ENCODE results near the gene CCZ1.
"Not testable (repeated sequence)": the region's sequence is repeated elsewhere in the genome, so short reads cannot be mapped to it uniquely, and the experiment has no call there.

Gene CCZ1

GRCh38 chr7:5898480-5899224 lies at the start of gene CCZ1:
Gene CCZ1 (plus strand): TSS chr7:5898733. CDS start chr7:5898800, 67 bp downstream.
- DNase-seq (ENCODE audit: low read depth), result peak; percentile 29

DNA sequence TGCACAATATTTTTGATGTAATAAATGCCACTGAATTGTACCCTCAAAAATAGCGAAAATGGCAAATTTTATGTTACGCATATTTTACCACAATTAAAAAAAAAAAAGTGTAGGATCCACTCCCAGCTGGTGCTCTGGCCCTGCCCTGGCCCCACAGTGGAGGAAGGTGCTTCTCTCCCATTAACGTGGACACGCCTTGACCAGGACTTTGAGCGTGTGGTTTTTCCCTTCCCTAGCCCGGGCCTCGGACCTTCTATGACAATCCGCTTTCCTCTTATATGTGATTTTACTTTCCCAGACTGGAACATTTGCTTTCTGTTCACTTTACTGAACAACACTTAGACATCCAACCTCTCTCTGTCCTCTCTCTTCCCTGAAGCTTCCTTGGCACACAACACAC lies 47.6 kb upstream of the CCZ1 start:
- DNase-seq (ENCODE audit: low read depth), result no peak

- DNase-seq (ENCODE audit: low read depth), result no peak
Measured at GRCh38 chr7:5854738-5855137, 43.8 kb upstream of the CCZ1 start.

DNA sequence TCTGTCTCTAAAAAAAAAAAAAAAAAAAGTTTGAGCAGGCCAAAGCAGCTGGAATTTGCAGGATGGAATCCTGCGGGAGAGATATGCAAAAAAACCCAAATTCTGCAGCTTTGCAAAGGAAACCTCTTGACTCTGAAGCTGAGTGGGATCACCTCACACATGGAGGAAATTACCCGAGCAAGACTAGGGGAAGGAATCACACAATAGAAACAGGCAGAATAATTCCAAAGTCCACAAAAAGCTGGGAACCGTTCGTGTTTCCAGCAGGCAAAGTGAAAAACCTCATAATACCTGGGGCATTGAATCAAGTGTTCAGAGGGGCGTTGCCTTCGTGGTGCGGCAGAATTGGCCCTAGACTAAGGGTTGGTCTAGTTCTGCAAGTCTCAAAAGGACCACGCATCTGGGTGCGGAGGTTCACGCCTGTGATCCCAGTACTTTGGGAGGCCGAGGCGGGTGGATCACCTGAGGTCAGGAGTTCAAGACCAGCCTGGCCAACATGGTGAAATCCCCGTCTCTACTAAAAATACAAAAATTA lies 41.4 kb upstream of the CCZ1 start:
- DNase-seq (ENCODE audit: low read depth), result not testable (repeated sequence)

- DNase-seq (ENCODE audit: low read depth), result not testable (repeated sequence)
Measured at GRCh38 chr7:5858494-5858893, 40.0 kb upstream of the CCZ1 start.

GRCh38 chr7:5861281-5861680 lies 37.3 kb upstream of the CCZ1 start:
- DNase-seq (ENCODE audit: low read depth), result not testable (repeated sequence)

DNA sequence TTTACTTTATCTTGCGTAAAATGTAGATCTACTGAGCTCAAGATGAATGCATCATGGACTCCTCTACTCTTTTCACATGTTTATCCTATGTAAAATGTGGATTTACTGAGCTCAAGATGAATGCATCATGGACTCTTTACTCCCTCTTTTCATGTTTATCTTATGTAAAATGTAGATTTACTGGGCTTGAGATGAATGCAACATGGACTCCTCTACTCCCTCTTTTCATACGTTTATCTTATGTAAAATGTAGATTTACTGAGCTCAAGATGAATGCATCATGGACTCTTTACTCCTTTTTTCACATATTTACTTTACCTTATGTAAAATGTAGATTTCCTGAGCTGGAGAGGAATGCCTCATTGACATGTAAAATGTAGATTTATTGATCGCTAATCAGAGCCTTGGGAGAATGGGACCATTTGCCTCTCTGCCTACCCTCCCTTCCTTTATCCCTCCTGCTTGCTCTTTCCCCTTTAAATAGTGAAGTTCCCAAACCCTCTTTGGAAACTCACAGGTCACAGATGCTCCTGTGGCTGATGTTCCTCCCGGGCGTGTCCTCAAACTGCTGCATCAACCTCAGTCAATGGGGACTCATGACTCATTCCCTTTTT lies 35.7 kb upstream of the CCZ1 start:
- not testable (repeated sequence) for DNase-seq (ENCODE audit: low read depth)

DNA sequence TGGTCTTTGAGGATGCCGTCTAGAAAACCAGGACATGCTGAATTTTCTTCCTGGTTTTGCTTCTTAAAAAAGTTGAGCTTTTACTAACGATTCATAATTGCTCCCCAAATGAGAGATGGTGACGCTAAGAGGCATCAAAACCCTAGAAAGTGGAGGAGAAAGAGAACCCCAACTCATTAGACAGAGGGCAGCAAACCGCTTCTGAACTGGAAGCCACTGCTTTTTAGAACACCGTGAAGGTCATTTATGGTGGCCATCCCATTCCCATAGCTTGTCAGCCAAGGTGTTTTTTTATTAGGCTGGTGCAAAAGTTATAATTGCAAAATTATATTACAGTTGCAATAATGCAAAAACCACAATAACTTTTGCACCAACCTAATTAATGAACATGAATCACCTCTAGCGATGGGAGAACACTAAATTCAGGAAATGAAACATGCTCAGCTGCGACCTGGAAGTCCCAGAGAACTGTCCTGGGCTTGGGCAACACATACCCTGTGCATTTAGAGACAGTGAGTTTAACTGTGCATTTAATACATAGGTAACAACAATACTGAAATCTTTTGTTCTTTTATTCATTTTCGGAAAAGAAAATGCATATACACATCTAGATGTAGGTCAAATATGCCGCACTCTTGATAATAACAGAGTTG lies 33.1 kb upstream of the CCZ1 start:
- DNase-seq (ENCODE audit: low read depth), result not testable (repeated sequence)

DNA sequence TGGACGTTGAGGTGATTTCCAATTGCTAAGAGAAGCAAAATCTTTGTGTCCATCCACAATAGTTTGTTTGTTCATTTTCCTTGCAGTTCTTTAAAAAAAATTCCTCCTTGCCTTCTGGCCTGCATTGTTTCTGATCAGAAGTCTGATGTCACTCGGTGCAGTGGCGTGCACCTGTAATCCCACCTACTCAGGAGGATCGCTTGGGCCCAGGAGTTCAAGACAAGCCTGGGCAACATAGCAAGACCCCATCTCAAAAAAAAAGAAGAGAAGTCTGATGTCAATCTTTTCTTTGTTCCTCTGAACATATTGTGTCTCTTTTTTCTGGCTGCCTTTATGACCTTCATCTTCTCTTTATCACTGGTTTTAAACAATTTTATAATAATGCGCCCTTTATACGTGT lies 31.5 kb upstream of the CCZ1 start:
- no peak for DNase-seq (ENCODE audit: low read depth)

DNA sequence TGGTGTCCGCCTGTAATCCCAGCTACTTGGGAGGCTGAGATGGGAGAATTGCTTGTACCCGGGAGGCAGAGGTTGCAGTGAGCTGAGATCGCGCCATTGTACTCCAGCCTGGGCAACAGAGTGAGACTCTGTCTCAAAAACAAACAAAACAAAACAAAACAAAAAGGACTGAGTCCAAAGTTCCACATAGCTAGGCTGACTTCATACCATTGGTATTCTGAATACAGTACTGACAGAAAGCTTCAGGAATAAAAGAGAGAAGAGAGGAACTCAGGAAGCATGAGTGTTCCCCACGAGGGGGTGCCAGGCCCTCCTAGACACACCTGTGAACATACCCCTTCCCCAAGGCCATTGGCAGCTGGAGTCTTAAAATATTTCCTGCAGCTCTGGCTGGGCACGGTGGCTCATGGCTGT lies 29.6 kb upstream of the CCZ1 start:
- not testable (repeated sequence) for DNase-seq (ENCODE audit: low read depth)

DNA sequence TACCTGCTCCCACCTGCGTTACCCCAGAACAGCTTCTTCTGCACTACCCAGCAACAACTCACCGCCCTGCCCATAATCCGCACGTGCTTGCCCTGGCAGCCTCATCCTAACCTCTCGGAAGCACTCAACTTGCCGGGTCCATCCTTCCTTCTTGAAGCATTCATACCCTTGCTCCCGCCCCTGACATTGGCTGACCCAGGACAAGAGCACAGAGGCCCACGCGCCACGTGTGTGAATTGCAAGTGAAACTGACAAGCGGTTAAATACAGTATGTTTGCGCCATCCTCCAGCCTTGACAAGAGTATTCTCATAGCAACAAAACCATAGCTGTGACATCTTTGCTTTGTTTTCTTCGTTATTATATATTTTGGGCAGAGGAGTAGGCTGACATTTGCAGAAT lies 28.8 kb upstream of the CCZ1 start:
- no peak for DNase-seq (ENCODE audit: low read depth)

- DNase-seq (ENCODE audit: low read depth), result no peak
Measured at GRCh38 chr7:5870311-5870710, 28.2 kb upstream of the CCZ1 start.

- no peak for DNase-seq (ENCODE audit: low read depth)
Measured at GRCh38 chr7:5872326-5872725, 26.2 kb upstream of the CCZ1 start.

DNA sequence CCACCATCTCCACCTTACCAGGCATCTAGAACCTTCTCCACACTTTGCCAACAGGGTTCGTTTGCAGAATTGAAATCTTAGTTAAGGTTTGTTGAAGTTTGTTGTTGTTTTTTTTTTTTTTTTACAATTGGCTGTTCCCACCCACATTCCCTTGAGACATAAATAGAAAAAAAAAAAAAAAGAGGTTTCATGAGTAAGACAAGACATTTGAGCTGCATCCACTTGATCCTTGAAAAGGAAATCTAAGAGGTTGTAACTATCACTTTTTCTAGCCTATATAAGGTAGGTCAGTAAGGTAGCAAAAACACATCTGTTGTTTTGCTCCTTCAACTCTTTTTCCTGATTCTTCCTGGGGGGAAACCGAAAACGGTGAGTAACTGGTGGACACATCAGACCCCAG lies 18.9 kb upstream of the CCZ1 start:
- DNase-seq (ENCODE audit: low read depth), result not testable (repeated sequence)

GRCh38 chr7:5880106-5880505 lies 18.4 kb upstream of the CCZ1 start:
- DNase-seq (ENCODE audit: low read depth), result not testable (repeated sequence)

- DNase-seq (ENCODE audit: low read depth), result not testable (repeated sequence)
Measured at GRCh38 chr7:5884431-5884830, 14.1 kb upstream of the CCZ1 start.

DNA sequence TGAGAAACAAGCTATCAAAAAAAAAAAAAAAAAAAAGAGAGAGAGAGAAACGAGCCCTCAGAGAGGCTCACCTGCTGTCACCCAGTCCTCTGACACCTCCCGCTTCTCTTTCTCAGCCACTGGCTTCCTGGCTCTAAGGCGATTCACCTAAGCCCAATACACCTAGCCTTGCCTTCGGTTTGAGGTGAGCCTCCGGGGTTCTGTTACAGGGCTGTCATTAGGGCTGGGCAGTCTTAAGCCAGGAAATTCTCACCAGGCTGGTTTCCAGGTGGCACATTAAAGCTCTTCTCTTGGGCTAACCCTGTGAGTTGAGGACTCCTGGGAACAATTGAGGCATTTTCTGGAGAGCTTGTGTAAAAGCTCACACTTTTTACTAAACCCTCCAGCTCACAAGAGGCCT lies 10.5 kb upstream of the CCZ1 start:
- not testable (repeated sequence) for DNase-seq (ENCODE audit: low read depth)

- DNase-seq (ENCODE audit: low read depth), result not testable (repeated sequence)
Measured at GRCh38 chr7:5890244-5890643, 8.3 kb upstream of the CCZ1 start.

- no peak for DNase-seq (ENCODE audit: low read depth)
Measured at GRCh38 chr7:5892498-5892897, 6.0 kb upstream of the CCZ1 start.

DNA sequence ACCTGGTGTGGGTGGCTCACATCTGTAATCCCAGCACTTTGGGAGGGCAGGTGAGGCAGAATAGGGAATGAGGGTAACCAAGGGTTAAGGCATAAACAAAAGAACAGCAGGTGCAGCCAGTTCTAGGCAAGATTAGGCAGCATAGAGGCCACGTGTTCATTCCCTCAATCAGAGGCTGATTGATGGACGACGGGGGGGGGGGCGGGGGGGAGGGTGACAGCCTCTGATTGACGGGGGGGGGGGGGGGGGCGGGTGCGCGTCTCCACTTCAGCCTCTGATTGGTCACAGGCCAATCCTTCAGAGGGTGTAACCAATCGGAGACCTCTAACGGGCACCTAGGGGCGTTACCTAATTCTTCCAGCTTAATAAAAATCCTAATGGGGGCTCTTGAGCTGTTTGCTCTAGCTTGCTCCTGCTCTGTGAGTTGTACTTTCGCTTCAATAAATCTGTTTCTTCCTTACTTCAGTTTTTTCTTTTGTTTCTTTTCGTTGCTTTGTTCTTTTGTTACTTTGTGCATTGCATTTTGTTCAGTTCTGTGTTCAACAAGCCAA lies 1.1 kb upstream of the CCZ1 start:
- not testable (repeated sequence) for DNase-seq (ENCODE audit: low read depth)

GRCh38 chr7:5903002-5903401 lies 4.5 kb downstream of the CCZ1 start:
- DNase-seq (ENCODE audit: low read depth), result not testable (repeated sequence)

- not testable (repeated sequence) for DNase-seq (ENCODE audit: low read depth)
Measured at GRCh38 chr7:5904726-5905125, 6.2 kb downstream of the CCZ1 start.

DNA sequence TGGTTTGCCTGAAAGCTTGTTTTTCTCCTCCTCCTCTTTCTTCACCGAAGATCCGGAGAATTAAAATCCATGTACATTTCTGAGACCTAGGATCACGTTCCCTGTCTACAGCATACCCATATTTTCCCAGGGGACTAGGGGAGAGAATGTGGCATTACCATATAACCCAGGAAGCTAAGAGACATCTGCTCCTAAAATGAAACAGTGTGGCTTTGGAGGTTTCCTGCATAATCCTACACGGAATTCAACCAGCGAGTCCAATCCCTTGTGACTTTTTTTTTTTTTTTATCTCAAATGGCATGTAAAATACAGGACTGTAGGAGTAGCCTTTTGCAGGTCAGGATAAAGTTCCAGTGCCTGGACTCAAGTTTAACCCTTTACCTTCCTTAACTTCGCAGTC lies 10.3 kb downstream of the CCZ1 start:
- DNase-seq (ENCODE audit: low read depth), result not testable (repeated sequence)

Data from HS-5 (cell line).